Thoracic aorta (tissue), 2 donors: ENCODE data around the gene UNC93B1. TPM values are rescaled to one million over a fixed set of nuclear protein-coding genes. Genes with fewer than 3 reads are reported as not detected.

Source experiments
- ATAC-seq: fragments of 150-250 bp; one replicate; pipeline ENCODE4 v1.8.0; 2017; ENCODE audit warnings: low read depth; ENCODE audit not compliant: insufficient number of reproducible peaks, low FRiP score
- DNase-seq: peaks from one replicate; pipeline ENCODE4 v3.0.0-alpha.2; 2020; ENCODE audit warnings: low spot score
- H3K27ac ChIP-seq, 2 donors: fragments of 200-600 bp; sonication (generic); 1 replicate in 1 of 2; 2 replicates in 1 of 2; pipeline ENCODE4 v1.5.1; 2016; ENCODE audit warnings: mild to moderate bottlenecking in 2 of 2, moderate library complexity in 2 of 2
- H3K27me3 ChIP-seq: fragments of 200-600 bp; sonication (generic); replicated peaks from 2 replicates; pipeline ENCODE4 v1.6.0; 2016; ENCODE audit warnings: mild to moderate bottlenecking; ENCODE audit not compliant: insufficient read depth
- H3K36me3 ChIP-seq: fragments of 200-600 bp; sonication (generic); one replicate; pipeline ENCODE4 v1.5.1; 2016
- H3K4me1 ChIP-seq, 2 donors: fragments of 200-600 bp; sonication (generic); 1 replicate in 1 of 2; 2 replicates in 1 of 2; pipeline versions ENCODE4 v1.5.1 to v1.6.0; 2016; ENCODE audit warnings: low read depth in 2 of 2, mild to moderate bottlenecking in 1 of 2; ENCODE audit not compliant: control insufficient read depth in 1 of 2
- H3K4me3 ChIP-seq: fragments of 200-600 bp; sonication (generic); 2 replicates; pipeline ENCODE4 v1.5.1; 2016; ENCODE audit warnings: mild to moderate bottlenecking
- H3K9me3 ChIP-seq: fragments of 200-600 bp; sonication (generic); 2 replicates; pipeline ENCODE4 v1.5.1; 2016
- total RNA-seq, 2 donors: library from RNA; depleted of rRNA; stranded (reverse); fragments of >200 nt; gene quantifications; one replicate each; pipeline versions ENCODE4 v1.1.0 to v1.2.3, GENCODE V29; 2016
- TF ChIP-seq, protein P1 (sequence below): fragments of 200-600 bp; sonication (generic); IDR thresholded peaks from one replicate; pipeline ENCODE4 v1.5.1; 2019; ENCODE audit warnings: antibody characterized with exemption

The UNC93B1 gene
- total RNA-seq, 2 donors from 2014 or later: 39.6 to 72.4 TPM

DNA sequence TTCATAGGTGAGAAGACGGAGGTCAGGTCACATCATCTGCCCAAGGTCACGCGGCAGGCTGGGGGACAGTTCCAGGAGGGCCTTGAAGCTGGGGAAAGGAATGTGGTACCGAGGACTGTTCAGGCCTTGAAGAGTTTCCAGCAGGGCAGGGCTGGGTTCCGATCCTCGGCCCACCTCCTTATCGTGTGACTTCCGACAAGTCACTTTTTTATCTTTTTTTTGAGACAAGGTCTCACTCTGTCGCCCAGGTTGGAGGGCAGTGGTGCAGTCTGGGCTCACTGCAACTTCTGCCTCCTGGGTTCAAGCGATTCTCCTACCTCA lies 27.2 kb upstream of the UNC93B1 start:
- H3K4me1 ChIP-seq: peaks cover 12 to 22% of the 10 kb centered on the region in 2 donors
- DNase-seq: no peak
- ATAC-seq: no peak
- no peaks in the 10 kb centered on the region for H3K27me3 ChIP-seq
- peak overlapping the region; percentile 84 to 86 for H3K27ac ChIP-seq
- TF ChIP-seq, protein P1, sequence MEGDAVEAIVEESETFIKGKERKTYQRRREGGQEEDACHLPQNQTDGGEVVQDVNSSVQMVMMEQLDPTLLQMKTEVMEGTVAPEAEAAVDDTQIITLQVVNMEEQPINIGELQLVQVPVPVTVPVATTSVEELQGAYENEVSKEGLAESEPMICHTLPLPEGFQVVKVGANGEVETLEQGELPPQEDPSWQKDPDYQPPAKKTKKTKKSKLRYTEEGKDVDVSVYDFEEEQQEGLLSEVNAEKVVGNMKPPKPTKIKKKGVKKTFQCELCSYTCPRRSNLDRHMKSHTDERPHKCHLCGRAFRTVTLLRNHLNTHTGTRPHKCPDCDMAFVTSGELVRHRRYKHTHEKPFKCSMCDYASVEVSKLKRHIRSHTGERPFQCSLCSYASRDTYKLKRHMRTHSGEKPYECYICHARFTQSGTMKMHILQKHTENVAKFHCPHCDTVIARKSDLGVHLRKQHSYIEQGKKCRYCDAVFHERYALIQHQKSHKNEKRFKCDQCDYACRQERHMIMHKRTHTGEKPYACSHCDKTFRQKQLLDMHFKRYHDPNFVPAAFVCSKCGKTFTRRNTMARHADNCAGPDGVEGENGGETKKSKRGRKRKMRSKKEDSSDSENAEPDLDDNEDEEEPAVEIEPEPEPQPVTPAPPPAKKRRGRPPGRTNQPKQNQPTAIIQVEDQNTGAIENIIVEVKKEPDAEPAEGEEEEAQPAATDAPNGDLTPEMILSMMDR: no peak
- no peaks in the 10 kb centered on the region for H3K9me3 ChIP-seq
- H3K36me3 ChIP-seq: peaks cover 9% of the 10 kb centered on the region
- H3K4me3 ChIP-seq: peak overlapping the region; percentile 97

DNA sequence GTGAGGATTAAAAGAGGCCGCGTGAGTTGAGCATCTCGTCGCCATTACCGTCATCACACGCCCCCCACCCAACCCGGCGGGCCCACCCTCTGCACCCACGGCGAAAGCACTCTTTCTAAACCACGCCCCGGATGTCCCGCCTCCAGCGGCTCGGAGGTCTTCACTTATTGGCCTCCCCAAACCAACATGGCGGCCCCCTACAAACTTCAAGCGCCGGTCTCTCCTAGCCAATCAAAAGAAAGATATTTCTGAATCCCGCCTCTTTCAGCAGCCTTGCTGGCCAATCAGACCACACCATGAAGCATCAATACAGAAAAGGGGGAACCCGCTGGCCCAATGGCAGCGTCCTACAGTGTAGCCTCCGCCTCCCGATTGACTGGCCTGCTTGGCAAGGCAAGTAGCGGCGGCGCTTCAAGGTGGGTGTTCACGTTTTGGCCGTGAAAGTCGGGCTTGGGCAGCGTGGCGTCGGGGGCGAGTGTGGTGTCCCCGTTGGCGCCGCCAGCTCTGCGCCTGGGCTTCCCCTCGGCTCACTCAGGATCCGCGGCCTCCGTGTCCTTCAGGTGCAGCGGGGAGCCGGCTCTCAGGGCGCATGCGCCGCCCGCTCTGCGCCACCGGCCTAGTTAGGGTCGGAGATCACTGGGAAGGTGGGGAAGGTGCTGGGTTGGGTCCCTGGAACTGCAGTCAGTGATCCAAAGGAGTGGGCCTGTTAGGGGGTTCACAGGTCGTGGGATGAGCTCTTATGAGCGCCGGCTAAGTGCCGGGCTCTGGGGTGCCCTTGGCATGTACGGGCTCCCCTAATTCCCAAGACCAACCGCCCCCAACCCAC lies 26.6 kb upstream of the UNC93B1 start, which contains the start of gene NDUFS8:
TSS of gene NDUFS8 (plus strand) at position 364 of the 826 bp plus-strand sequence. CDS start 1,471 bp downstream, outside the sequence.
- no peaks in the 10 kb centered on the region for H3K27me3 ChIP-seq
- no peaks in the 10 kb centered on the region for H3K9me3 ChIP-seq
- peak; percentile 94 for DNase-seq
- H3K36me3 ChIP-seq: peaks cover 9% of the 10 kb centered on the region
- TF ChIP-seq, protein P1: no peak
- H3K27ac ChIP-seq: peak within 1 kb of the TSS; percentile 84 to 86
- H3K4me3 ChIP-seq: peak within 1 kb of the TSS; percentile 97
- peaks cover 12 to 22% of the 10 kb centered on the region in 2 donors for H3K4me1 ChIP-seq
- ATAC-seq: peak; percentile 99

DNA sequence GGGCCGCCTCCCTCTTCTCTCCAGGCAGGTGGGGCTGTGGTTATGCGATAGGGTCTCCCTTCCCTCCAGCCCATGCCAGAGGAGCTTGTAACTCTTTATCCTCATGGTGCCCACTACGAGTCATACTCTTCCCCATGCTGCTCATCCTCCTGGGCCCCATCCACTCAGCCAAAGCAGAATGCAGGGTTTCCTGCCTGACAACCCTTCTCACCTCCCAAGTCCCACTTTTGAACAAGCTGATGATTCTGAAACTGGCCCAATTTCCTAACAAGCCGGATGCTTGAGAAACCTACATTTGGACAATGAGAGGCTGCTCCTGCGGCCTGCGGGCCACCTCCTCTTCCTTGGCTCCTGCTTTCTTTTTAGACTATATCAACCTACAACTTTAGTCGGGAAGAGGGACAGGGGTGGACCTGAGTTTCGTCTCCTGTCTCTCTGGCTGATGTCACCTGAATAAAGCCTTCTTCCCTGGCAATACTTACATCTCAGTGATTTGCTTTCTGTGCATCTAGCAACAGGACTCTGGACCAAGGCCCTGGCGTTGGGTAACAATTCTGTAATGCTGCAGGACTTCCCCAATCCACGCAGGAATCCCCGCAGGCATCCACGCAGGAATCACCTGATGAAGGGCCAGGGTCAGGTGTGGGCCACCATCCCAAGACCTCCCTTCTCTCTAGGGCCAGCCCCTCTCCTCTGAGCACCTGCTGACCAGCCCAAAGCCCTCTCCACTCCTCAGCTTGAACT lies 25.1 kb upstream of the UNC93B1 start:
- ATAC-seq: no peak
- H3K4me3 ChIP-seq: no peak overlapping the region
- peaks cover 12 to 22% of the 10 kb centered on the region in 2 donors for H3K4me1 ChIP-seq
- H3K36me3 ChIP-seq: peaks cover 6% of the 10 kb centered on the region
- H3K27ac ChIP-seq: no peak overlapping the region
- DNase-seq: no peak
- no peaks in the 10 kb centered on the region for H3K9me3 ChIP-seq
- H3K27me3 ChIP-seq: no peaks in the 10 kb centered on the region
- TF ChIP-seq, protein P1: no peak

DNA sequence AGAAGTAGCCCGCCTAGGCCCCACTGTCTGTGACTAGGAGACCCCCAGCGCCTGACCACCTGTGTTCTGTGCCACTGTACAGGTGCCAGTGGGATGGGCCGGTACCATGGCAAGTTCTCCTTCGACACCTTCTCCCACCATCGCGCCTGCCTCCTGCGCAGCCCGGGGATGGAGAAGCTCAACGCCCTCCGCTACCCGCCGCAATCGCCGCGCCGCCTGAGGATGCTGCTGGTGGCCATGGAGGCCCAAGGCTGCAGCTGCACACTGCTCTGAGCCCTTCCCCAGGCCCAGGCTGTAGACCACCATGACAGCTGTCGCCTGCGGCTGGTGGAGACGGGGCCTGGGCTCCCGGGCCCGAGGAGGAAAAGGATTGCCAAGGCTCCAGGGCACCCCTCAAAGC lies 23.8 kb upstream of the UNC93B1 start:
- no peaks in the 10 kb centered on the region for H3K9me3 ChIP-seq
- peaks cover 12 to 22% of the 10 kb centered on the region in 2 donors for H3K4me1 ChIP-seq
- no peak for ATAC-seq
- TF ChIP-seq, protein P1: no peak
- H3K27me3 ChIP-seq: no peaks in the 10 kb centered on the region
- H3K4me3 ChIP-seq: no peak overlapping the region
- no peak overlapping the region for H3K27ac ChIP-seq
- no peak for DNase-seq
- no peaks in the 10 kb centered on the region for H3K36me3 ChIP-seq

DNA sequence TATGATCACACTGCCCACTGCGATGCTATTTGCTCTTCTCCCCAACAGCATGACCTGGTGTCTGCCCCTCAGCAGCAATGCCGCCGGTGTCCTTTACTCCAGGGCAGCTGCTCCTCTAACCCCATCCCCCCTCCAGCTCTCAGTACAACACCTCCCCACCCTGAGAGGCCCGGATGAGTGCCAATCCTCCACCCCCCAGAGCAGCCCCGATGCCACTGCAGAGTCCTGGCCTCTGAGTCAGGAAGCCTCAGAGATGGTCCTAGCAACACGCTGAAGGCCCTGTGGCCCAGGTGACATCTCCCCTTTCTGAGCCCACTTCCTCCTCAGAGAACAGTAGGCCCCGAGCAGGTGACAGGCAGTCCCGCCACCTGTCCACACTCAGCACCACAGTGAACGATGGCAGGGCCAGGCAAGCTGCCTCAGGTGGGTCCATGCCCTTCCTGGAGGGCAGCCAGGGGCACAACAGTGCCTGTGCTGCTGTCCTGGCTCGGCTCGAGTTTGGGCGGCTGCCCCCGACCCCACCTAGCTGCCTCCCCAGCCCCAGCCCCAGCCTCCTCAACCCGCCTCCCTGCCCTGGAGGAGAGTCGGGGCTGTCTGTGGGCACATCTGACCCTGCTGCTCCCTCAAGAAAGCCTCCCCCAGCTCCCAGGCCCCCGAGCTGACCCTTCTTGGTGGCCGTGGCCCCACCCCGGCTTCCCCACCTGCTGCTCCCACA lies 22.7 kb upstream of the UNC93B1 start:
- Histone ChIP-seq H3K27me3 (no peaks in the 10 kb centered on the region), H3K36me3 (no peaks in the 10 kb centered on the region), H3K4me3 (no peak overlapping the region), H3K9me3 (no peaks in the 10 kb centered on the region), H3K4me1 (peaks cover 8 to 13% of the 10 kb centered on the region in 2 donors), H3K27ac (no peak overlapping the region)
- TF ChIP-seq, protein P1: no peak
- ATAC-seq (no peak), DNase-seq (no peak)
